ENCODE data around the gene CCDC190.
"Not testable (repeated sequence)": the region's sequence is repeated elsewhere in the genome, so short reads cannot be mapped to it uniquely, and the experiment has no call there.

Gene CCDC190

GRCh38 chr1:162861101-162861500, at the start of gene CCDC190:
Gene CCDC190, minus strand, starts transcription at chr1:162861175. Its CDS starts 1,529 bp downstream, at chr1:162859646.
- peak; percentile 49 for DNase-seq (ENCODE audit: low spot score)

GRCh38 chr1:162910161-162910560, 49.2 kb upstream of the CCDC190 start:
- DNase-seq (ENCODE audit: low spot score), result no peak

- peak; percentile 42 for DNase-seq (ENCODE audit: low spot score)
Measured at GRCh38 chr1:162908780-162909179, 47.8 kb upstream of the CCDC190 start.

- DNase-seq (ENCODE audit: low spot score), result no peak
Measured at GRCh38 chr1:162908236-162908635, 47.3 kb upstream of the CCDC190 start.

- DNase-seq (ENCODE audit: low spot score), result no peak
Measured at GRCh38 chr1:162906485-162906884, 45.5 kb upstream of the CCDC190 start.

GRCh38 chr1:162905174-162906158, 44.5 kb upstream of the CCDC190 start:
- DNase-seq (ENCODE audit: low spot score), result peak; percentile 26

- DNase-seq (ENCODE audit: low spot score), result no peak
Measured at GRCh38 chr1:162904579-162904978, 43.6 kb upstream of the CCDC190 start.

GRCh38 chr1:162904023-162904422, 43.0 kb upstream of the CCDC190 start:
- DNase-seq (ENCODE audit: low spot score), result no peak

GRCh38 chr1:162903246-162903645, 42.3 kb upstream of the CCDC190 start:
- DNase-seq (ENCODE audit: low spot score), result no peak

GRCh38 chr1:162902416-162902815, 41.4 kb upstream of the CCDC190 start:
- DNase-seq (ENCODE audit: low spot score), result peak; percentile 24

GRCh38 chr1:162901243-162901642, 40.3 kb upstream of the CCDC190 start:
- DNase-seq (ENCODE audit: low spot score), result no peak

GRCh38 chr1:162899422-162900146, 38.6 kb upstream of the CCDC190 start:
- no peak for DNase-seq (ENCODE audit: low spot score)

- DNase-seq (ENCODE audit: low spot score), result no peak
Measured at GRCh38 chr1:162893612-162893908, 32.6 kb upstream of the CCDC190 start.

- no peak for DNase-seq (ENCODE audit: low spot score)
Measured at GRCh38 chr1:162892906-162893611, 32.1 kb upstream of the CCDC190 start.

GRCh38 chr1:162889989-162890388, 29.0 kb upstream of the CCDC190 start:
- no peak for DNase-seq (ENCODE audit: low spot score)

GRCh38 chr1:162886705-162887104, 25.7 kb upstream of the CCDC190 start:
- no peak for DNase-seq (ENCODE audit: low spot score)

GRCh38 chr1:162885265-162885664, 24.3 kb upstream of the CCDC190 start:
- DNase-seq (ENCODE audit: low spot score), result no peak

- DNase-seq (ENCODE audit: low spot score), result no peak
Measured at GRCh38 chr1:162884831-162885230, 23.9 kb upstream of the CCDC190 start.

- no peak for DNase-seq (ENCODE audit: low spot score)
Measured at GRCh38 chr1:162882248-162882674, 21.3 kb upstream of the CCDC190 start.

GRCh38 chr1:162881590-162881989, 20.6 kb upstream of the CCDC190 start:
- no peak for DNase-seq (ENCODE audit: low spot score)

GRCh38 chr1:162880617-162881016, 19.6 kb upstream of the CCDC190 start:
- not testable (repeated sequence) for DNase-seq (ENCODE audit: low spot score)

- peak; percentile 29 for DNase-seq (ENCODE audit: low spot score)
Measured at GRCh38 chr1:162878000-162878596, 17.1 kb upstream of the CCDC190 start.

All from hepatic stellate cell (primary cell).